ENCODE results near the gene LMO1.

The LMO1 gene

DNA sequence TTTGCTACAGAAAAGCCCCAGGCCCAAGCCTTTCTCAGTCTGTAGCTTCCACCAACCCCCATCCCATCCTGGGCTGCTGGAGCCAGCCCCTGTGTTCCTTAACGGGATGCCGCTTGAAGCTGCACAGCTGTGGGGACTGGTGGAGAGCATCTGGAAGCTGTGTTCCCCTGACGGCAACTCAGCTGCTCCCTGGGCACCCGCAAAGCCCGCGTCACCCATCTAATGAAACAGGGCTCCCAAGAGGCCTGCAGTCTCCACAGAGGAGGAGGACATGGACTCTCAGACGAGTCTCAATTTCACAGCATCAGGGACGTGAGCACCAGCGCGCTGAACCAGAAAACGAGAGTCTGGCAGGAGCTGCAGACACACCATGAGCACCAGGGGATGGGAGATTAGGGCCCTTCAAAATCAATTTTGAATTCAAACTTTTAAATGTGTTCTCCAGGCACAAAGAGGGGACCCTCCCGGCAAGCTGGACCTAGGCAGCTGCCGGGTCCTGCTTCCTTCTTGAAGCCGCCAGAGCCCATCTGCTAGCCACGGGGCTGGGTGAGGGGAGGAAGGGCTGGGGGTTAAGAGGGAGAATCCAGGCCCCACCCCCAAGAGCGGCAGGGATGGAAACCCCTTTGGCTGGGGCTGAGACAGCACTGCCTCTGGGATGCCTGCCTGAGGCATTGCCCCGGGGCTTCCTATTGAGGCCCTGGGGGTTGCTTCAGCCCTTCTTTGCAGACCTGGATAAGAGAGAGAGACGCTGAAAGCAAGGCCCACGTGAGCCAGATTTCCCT lies 21.0 kb downstream of the LMO1 start:
- no peak for DNase-seq (ENCODE audit: low spot score)

DNA sequence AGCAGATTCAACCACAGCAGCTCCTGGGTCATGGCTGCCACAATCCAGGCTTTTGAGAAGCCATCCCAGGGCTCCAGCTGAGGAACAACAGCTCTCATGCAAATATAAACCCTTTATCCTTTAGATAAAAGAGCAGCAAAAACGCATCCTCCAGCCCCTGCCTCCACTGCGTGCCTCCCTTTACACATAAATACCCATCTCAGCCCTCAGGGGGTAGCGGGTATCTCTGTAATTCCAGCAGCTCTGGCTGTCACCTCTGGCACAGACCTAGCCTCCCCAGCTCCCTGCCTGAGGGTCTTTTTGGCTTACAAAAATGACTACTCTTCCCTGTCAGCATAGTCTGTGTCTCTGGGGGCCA lies 21.6 kb downstream of the LMO1 start:
- no peak for DNase-seq (ENCODE audit: low spot score)

DNA sequence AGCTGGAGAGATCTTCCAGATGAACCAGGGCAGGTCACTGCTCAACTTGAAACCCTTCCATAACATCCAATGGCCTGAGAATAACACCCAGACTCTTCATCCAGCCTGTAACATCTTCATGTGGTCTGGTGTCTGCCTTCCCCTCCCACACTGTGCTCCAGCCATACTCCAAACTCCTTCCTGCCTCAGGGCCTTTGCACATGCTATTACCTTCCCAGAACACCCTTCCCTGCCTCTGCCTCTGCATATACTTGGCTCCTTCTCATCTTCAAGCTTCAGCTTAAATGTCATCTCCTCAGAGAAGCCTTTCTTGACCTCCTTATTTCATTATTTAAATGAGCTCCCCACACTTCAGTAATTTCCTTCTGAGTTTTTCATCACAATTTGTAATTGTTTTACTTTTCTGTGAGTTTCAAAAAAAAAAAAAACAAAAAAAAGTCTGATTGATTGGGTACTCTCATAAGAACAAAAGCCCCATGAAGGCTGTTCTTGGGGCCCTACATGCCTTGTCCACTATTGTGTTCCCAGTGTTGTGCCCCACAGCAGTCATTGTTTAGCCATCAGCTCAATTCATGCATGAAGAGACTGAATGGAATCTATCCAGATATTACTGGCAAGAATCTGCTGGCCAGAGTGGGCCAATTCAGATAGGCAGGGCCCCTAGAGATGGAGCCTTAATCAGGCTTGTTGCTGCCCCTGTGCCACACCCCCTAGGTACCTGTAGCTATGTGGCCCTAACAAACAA lies 22.1 kb downstream of the LMO1 start:
- DNase-seq (ENCODE audit: low spot score): no peak

DNA sequence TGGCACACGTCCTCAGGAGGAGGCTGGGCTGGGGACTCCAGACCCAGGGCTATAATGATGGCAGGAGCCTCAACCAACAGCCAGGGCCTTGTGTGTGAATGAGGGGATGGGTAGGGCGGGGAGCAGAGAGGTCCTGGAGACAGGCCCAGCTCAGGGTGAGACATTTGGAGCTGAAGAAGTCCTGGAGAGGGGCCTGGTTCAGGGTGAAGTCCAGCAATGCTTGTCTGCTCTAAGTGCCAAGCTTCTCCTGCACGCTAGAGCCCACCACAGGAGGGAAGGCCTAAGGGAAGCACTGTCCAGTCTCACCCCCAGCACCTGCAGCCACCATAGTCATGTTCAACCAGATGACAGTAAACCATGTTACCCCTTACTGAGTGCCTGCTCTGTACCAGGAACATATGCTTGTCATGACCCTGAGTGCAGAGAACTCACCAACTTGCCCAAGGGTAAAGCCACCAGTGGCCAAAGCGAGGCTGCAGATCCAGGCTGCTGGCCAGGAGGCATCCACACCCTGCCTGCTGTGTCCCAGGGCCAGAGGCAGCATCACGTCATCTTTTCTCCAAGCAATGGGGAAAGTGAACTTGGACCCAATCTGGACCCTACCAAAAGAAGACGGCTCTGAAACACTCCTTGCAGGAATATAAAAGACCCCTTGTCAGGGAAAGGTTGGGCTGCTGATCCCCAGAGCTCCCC lies 24.0 kb downstream of the LMO1 start:
- no peak for DNase-seq (ENCODE audit: low spot score)

DNA sequence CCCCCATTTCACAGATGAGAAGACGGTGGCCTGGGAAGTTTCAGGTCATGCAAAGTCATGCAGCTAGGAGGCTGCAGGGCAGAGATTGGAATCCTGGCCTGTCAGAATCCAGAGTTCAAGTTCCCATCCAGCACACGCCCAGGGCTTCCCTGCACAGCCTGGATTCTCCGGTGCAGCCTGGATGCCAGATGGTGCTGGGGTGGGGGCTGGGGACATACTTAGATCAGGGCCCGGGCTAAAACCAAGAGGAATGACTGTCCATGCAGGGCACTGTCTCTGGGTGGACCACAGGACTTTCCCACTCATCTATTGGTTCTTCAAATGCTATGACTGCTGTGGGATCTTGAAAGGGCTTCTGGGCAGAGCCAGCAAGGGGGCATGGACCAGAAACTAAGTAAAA lies 24.6 kb downstream of the LMO1 start:
- no peak for DNase-seq (ENCODE audit: low spot score)

DNA sequence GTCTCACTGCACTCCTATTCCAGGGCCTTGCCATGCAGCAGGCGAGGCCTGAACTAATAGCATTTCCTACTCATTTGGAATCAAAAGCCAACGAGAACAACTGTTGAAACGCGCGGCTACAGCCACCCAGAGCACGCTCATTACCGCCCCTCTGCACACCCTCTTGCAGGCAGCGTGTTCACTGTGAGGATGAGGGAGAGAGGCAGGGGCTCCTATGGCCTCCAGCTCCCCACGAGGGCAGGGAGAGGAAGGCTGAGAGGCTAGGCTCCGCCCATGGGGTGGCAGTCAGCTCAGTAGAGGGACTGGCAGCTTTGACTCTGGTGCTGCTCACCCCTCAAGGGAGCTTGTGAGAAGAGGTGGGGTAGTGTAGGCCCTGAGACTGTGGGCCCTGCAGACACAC lies 26.2 kb downstream of the LMO1 start:
- no peak for DNase-seq (ENCODE audit: low spot score)

DNA sequence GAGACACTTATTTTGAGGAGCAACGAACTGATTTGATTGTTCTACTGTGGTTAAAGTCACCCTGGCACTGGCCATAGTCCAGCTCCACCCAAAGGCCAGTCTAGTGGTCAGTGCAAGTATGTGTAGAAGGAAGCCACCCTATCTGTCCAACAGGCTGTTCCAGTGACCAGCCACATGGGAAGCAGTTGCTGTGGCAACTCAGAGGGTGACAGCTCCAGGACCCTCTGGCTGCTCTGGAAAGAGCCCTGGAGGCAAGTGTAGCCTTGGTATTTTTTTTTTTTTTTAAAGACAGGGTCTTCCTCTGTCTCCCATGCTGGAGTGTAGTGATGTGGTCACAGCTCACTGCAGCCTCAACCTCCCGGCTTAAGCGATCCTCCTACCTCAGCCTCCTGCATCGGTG lies 27.8 kb downstream of the LMO1 start:
- DNase-seq (ENCODE audit: low spot score): no peak

DNA sequence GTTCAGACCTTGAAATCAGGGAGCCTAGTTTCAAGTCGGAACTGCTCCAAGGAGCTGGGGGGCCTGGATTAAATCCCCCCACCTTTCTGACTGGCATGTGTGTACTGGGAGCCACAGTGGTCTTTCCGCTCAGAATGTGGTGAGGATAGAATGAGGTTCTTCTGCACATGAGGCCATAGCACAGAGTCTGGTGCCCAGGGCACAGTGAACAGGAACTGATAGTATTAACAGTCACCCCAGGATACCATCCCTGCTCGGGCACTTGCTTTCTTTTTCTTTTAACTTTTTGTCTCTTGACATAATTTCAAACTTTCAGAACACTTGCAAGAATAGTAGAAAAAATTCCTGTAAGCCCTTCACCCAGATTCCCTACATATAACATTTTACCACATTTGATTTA lies 28.8 kb downstream of the LMO1 start:
- no peak for DNase-seq (ENCODE audit: low spot score)

DNA sequence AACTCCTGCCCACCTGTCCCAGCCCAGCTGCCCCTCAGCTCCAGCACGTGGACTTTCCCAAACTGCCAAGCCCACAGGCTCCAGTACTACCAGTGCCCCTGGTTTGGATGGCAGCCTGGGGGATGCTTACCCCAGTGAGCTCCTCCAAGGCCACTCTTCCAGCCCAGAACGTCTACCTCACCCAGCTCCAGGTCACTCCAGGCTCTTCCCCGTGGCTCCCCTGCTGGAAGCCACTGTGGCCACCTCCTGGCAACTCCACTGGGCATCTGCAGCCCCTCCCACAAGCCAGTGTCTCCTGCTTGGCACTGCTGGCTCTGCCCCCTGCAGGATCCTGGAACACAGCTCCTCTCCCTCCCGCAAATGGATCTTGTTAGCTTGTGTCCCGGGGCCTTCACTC lies 29.3 kb downstream of the LMO1 start:
- no peak for DNase-seq (ENCODE audit: low spot score)

DNA sequence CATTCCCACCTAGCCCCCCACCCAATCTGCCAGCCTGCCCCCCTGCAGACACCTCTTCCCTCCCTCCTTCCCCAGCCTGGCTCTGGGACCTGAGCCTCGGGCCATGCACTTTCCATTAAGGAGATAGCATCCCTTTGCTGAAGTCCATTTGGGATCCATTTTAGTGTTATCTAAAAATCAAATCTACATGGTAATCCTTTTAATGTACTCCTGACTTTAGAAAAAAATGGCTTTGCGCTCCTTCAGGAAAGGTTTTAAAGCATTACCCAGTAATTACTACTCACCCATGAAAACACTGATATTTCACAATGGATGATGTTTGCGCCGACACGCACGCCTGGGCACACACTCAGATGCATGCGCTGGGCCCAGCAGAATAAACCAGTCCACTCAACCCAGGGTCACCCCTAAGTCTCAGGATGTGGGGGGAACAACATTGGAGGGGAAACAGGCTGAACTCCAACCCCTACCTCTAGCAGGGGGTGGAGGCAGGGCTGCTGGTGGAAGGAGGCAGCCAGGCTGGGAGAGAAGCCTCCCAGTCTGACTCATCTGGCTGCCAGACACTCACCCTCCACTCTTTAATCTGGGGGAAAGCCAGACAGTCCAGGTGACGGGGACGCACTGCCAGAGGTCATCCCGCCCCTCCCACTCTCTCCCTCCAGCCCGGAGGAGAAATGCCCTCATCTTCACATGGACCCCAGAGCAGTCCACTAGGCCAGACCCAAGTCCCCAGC lies 29.8 kb downstream of the LMO1 start:
- no peak for DNase-seq (ENCODE audit: low spot score)

DNA sequence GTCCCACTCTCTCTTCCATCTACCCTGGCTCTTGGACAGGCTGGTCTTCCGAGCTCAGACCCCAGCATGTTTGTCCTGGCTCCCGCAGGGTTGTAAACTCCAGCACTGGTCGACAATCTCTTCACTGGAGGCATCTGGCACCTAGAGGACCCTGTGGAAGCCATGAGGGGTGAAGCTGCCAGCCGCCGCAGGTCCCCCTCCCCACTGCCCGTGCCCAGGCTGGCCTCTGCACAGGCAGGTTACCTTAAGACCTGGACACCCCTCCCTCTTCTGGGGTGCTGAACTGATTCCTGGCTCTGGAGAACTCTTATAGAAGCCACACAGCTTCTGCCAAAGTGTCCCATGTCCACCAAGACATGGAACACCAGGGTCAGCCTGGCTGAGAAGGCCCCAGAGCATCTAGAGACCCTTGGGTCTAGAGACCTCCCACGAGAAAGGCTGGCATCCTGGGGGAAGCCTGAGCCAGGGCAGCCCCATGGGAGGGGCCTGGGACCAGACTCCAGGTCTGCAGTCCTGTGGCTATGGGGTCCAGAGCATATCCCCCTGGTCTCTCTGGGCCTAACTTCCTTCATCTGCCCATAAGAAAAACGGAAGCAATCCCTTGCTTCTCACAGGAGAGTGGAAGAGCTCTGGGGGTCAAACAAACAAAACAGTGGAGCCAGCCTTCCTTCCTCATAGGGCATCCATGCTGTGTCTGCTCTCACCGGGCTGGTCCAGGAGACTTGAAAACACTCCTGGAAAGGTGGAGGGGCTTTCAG lies 30.6 kb downstream of the LMO1 start:
- no peak for DNase-seq (ENCODE audit: low spot score)

DNA sequence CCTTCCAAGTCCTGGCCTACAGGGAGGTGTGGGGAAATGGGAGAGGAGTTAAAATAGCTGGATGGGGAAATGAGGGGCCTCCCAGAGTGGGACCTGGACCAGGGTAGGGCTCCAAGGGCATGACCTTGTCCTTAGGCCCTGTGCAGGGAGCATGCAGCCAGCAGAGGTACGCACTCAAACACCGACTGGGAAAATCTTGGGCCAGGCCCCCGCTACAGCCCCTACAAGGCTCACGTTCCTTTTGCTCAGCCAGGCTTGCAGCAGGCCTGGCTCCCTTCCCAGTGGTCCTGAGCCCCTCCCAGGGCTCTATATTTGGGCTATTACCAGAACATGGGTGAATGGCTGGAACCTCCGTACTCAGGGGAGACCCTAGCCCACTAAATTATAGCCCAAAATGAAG lies 31.3 kb downstream of the LMO1 start:
- no peak for DNase-seq (ENCODE audit: low spot score)

DNA sequence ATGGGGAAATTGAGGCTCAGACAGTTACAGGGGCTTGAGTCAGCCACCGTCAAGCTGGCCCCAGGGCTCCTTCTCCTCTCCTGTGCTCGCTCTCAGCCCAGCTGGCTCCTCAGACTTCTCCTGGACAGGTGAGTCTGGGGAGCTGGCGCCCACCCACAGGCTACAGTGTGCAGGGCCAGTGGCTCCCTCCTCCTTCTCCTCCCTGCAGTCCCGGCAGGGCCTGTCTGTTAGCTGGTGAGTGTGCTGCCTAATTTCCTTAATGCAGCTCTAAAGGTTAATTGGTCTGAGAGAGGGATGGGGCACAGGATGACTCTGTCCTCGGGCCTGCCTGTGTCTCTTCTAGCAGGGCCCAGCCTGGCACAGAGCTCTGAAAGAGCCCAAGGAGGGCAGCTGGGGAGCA lies 31.7 kb downstream of the LMO1 start:
- no peak for DNase-seq (ENCODE audit: low spot score)

DNA sequence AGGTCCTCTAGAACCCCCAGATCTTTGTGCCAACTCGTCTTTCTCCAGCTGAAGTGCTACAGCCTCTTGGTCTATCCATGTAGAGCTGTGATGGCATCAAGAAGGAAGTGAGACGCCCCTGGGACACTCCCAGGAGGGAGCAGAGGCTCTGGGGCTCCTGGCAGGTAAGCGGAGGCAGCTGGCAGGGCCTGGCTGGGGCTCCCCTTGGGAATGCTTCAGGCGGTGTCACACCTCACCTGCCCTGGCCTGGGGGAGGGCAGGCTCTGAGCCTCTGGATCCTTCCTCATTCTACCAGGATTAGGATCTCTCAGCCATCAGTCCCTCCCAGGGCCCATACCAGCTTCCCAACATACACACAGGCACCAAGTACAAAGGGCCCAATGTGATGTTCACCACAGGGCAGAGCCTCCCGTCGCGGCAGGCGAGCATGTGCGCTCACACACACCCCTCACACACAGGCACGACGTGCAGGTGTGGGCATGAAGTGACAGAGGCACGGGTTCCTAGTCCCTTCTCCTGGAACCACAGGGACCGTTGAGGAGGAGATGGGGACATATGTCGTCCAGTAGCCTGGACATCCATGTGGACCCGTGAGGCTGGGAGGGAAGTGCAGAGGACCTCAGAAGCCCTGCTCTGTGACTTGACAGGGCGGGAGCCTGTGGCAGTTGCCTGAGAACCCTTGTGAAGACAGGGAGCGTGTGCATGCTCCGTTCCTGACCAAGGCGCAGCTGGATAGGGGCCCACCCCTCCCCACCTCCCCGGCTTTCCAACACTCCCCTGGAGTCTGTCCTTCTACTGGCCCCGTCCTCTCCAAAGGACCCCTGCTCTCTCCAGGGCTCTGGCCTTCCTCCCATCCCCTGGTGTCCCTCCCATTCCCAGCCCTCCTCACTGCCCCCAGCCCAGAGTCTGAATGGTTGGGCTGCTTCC lies 32.5 kb downstream of the LMO1 start:
- no peak for DNase-seq (ENCODE audit: low spot score)

DNA sequence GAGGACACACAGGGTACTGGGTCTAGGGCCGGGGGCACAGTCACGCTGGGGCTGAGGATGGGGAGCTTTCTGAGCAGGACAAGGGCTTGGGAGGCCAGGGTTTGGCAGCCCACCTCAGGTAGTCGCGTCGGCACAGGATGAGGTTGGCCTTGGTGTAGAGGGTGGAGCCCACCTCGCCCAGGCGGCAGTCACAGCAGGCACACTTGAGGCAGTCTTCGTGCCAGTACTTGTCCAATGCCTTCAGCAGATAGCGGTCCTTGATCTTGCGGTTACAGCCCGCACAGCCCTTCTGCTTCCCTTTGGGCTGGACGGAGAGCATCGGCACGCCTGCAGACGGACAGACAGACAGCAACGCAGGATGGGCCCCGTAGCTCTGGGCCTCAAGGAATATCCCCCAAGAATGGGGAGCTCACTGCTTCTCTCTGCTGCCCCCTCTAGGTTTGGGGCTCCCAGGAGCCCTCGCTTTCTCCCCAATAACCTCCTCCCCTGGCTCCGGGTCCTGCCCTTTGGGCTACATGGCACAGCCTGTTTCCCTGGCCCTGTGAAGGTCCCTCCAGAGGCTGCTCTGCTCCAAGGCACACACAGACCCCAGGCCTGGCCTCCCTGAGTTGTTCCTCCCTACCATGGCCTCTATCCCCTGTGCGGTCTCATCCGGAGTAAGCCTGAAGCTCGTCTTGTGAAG lies 33.4 kb downstream of the LMO1 start:
- DNase-seq (ENCODE audit: low spot score): no peak

DNA sequence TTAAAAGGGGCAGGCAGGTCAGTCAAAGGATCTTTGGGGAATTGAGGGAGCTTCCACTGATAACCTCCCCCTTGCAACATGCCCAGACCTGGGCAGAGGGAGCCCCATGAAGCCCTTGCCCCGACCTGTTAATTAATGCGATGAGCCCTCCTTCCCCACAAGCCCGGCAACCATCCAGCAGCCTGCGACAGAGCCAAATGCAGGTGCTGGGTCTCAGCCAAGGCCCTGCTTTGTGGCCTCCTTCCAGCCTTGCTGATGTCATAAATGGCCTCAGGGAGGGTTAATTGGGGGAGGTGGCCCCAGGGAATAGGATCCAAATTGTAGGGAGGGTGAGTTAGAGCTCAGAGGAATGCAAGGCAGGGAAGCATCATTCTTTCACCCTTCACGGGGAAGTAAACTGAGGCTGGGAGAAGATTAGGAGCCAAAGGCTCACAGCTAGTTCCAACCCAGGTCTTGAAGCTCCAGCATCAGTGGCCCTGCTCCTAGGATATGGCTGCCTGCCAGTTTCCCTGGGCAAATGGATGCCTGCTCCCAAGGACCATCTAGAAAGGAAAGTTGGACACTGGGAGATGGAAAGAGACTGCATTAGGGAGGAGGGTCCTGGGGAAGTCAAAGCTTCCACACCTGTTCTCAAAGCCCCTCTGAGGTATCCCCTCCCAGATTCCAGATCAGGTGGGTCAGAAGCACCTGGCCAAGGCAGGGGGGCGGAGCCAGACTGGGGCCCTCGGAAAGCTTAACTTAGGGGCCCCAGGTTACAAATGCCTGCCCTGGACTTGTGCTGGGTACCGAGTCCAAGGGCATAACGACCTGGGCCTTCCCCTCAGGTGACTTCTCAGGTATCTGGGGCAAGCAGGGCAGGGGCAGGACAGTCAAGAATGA lies 34.1 kb downstream of the LMO1 start:
- no peak for DNase-seq (ENCODE audit: low spot score)

DNA sequence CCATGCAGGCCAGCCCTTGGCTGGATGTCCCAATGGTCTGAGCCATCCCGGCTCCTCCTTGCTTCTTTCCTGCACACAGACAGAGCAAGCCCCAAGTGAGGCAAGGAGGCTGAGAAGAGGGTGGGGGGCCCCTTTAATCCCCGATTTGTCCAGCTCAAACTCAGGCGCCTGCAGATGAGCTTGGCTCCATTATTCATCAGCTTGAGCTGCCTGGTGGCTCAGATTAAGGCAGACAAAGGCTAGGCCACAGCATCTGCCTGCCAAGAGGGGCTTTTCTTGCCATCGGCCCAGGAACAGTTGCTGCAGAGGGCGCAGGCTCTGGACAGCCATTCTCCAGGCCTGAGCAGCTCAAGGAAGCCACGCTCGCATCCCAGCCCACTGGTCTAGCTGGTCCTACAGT lies 35.4 kb downstream of the LMO1 start:
- DNase-seq (ENCODE audit: low spot score): no peak

DNA sequence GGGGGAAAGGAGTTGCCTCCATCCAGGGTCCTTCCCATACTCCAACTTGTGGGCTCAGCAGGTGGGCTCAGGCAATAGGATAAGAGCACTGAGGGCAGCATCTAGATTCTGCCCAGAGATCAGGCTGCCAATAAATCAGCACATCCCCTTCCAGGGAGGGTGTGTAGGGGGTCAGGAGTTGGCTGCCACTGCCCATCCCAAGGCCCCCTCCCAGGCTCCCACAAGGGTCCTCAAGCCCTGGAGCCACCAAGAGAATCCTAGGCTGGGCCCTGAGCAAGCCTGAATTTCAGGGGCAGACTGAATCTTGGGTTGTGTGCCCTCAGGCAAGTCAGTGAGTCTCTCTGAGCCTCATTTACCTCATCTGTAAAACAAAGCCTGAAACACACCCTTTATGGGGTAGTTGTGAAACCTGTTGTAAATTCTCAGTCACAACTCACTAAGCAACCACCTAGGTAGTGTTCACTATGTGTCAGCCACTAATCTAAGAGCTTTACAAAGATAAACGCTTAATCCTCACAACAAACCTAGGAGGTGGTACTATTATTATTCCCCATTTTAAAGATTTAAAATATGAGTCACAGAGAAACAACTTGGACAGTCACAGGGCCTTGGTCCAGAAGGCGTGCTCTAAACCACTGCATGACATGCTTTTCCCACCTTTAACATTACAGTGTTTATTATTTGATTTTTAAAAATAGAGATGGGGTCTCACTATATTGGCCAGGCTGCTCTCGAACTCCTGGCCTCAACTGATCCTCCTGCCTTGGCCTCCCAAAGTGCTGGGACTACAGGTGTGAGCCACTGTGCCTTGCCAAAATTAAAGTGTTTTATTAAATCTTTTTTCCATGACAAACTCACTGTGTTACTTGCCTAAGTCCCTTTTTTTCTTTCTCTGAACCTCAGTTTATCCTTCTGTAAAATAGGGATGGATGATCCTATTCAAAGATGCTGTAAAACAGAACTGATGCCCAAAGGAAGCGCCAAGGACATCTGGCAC lies 36.2 kb downstream of the LMO1 start:
- no peak for DNase-seq (ENCODE audit: low spot score)

Data from CD4-positive, alpha-beta T cell treated with Interleukin-6 at 100 ng/mL for 8 hours (primary cell).